Measurements from ENCODE around the gene SMARCC2.

The SMARCC2 gene

DNA sequence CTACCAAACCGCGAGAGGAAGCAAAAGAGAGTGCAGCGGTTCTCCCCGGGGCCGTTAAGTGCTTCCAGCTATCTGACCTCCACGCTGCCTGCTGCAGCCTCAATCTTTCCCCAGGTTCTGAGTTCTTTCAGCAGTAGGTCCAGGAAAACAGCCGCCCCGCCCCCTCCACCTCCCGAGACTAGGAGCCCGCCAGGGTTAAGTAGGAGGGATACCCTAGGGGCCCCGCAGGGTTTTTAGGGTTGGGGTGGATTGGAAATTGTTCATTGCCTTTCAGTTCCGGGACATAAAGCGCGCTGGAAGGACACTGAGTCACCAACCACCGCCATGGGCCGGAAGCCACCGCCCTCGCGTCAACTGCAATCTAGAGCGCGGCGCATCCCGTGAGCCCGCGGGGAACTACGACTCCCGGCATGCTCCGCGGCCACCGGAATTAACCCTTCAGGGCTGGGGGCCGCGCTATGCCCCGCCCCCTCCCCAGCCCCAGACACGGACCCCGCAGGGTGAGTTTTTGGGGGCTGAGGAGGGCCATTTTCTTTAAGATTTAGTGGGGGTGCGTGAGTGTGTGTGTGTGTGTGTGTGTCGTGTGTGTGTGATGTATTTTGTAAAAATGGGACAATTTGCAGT lies 37.0 kb downstream of the SMARCC2 start, which contains the start of gene MYL6B:
Gene MYL6B (plus strand): TSS at position 456 of the 624 bp plus-strand sequence. CDS start 1,332 bp downstream, outside the sequence.
- peak; percentile 89 for DNase-seq (ENCODE audit: low read depth)

DNA sequence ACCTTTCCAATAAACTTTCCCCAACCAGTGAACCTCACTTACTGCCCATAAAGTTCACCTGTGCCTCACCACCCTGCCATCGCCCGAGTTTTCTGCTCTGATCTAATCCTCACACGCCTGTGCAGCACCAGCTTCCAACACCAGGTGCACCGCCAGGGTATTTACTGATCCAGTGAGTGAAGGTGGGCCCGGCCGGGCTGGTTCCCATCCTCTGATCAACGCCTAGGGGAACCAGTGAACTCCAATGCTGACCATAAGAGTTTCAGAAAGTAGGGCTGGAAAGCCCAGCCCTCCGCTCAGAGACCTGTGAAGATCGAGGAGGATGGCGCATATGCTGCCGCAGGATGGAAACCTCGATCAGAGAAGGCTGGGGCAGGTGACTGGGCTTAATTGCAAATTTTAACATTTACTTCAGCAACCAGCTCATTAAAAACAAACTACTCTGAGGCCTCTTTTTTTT lies 37.6 kb downstream of the SMARCC2 start:
- DNase-seq (ENCODE audit: low read depth) = no peak

DNA sequence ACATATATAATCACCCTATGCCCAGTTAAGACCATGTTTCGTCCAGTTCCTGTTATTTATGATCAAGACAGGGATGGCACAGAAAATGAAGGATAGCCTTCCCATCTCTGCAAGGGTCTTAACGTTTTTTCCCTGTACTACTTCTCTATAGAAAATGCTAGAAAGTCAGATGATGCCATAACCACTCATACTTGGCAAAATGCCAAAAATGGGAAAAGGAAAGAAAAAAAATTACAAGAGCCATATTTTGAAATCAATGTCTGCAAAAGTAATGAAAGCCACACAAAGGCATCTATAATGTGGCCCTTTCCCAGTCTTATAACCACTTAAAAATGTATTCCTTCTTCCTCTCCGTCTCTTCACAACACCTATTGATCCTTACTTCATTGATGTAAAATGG lies 38.7 kb downstream of the SMARCC2 start:
- no peak for DNase-seq (ENCODE audit: low read depth)

DNA sequence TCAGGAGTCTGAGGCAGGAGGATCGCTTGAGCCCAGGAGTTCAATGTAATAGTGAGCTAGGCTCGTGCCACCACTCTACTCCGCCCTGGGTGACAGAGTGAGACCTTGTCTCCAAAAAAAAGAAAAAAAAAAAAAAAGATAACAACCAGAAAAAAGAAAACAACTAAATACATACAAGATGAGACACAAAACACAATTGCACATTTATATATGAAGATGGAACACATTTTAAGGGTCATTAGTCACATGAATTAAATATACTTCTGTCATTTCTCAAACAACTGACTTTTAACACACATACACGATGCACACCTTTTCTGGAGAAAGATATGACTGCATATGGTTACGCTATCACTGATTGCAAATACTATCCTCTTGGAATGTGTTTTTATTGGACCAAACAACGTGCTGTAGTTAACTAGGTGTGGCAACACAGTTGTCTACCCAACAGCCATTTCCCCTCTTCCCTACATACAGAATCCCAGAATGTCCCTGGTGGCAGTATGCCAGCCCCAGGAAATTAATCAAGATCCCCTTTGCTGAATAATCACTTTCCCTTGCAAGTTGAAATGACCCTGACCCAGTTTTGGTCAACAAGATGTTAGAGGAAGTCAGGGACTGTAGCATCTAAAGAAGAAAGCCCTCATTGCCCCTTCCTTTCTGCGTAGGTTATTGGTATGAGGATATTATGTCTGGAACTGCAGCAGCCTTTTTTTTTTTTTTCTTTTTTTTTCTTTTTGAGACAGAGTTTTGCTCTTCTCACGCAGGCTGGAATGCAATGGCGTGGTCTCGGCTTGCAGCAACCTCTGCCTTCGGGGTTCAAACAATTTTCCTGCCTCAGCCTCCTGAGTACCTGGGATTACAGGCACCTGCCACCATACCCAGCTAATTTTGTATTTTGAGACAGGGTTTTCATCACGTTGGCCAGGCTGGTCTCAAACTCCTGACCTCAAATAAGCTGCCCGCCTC lies 42.5 kb downstream of the SMARCC2 start:
- DNase-seq (ENCODE audit: low read depth) = no peak

DNA sequence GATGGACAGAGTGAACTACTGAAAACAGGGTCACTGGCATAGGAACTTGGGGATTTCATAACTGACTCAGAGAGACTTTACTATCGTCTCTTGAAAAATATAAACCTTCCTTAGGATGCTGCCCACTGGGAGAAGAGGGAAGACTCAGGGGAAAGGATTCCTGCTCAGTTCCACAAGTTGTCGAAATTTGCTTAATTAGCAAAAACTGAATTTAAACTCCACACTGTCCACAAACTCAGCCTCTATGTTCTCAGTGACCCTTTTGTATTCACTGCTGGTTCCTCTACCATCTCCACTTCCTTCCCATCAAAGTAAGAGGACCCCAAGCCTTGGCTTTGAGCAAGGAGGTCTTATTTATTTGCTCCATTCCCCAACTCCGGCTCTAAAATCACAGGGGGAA lies 44.1 kb downstream of the SMARCC2 start:
- DNase-seq (ENCODE audit: low read depth) = no peak

DNA sequence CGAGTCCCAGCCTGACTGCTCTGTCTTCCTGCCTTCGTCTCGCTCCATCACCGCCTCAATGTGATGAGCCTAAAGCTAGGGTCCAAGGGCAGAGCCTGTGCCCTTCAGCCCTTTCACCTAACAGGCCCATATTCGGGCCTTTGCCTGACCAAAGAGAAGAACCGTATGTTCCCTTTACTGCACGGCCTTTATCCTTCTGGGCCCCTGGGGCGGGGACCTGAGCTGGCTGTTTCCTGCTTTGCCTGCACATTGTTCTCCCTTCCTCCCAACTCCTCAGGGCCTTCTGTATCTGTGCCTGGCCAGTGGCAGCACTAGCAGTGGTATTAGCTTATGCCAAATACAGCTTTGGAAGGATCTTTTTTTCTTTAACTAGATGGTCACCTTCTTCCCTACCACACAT lies 45.4 kb downstream of the SMARCC2 start:
- DNase-seq (ENCODE audit: low read depth) = no peak

DNA sequence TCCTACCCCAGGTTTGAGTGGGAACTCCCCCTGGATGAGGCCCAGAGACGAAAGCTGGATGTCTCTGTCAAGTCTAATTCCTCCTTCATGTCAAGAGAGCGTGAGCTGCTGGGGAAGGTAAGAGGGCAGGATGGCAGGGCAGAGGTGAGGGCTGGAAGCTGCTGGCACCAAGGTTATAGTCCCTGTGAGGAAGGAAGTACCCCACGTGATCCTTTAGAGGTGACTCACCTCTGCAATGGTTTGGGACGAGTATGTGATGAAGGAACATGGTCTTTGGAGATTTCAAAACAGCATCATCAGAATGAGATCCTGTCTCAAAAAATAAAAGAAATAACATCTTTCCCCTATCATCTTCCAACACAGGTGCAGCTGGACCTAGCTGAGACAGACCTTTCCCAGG lies 46.1 kb downstream of the SMARCC2 start:
- DNase-seq (ENCODE audit: low read depth) = no peak

DNA sequence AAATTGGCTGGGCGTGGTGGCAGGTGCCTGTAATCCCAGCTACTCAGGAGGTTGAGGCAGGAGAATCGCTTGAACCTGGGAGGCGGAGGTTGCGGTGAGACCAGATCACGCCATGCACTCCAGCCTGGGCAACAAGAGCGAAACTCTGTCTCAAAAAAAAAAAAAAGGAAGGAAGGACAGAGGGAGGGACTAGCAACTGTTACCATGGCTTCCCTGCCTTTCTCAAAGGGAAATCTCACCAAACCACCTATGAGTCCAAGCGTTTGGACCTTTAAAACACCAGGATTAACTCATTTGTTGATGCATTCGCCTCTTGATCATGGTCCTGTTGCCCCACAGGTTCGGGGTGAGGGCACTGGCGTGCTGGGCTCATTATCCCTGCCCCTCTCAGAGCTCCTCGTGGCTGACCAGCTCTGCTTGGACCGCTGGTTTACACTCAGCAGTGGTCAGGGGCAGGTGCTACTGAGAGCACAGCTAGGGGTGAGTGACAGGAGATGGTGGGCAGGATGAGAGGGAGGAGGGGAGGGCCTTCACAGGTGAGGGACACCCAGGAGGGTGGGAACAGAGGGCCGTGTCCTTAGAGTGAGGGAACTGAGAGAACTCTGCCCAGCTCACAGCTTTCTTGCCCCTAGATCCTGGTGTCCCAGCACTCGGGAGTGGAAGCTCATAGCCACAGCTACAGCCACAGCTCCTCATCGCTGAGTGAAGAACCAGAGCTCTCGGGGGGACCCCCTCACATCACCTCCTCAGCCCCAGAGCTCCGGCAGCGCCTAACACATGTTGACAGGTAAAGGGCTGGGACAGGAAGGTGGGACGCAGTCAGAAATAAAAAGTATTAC lies 47.1 kb downstream of the SMARCC2 start:
- DNase-seq (ENCODE audit: low read depth) = no peak

DNA sequence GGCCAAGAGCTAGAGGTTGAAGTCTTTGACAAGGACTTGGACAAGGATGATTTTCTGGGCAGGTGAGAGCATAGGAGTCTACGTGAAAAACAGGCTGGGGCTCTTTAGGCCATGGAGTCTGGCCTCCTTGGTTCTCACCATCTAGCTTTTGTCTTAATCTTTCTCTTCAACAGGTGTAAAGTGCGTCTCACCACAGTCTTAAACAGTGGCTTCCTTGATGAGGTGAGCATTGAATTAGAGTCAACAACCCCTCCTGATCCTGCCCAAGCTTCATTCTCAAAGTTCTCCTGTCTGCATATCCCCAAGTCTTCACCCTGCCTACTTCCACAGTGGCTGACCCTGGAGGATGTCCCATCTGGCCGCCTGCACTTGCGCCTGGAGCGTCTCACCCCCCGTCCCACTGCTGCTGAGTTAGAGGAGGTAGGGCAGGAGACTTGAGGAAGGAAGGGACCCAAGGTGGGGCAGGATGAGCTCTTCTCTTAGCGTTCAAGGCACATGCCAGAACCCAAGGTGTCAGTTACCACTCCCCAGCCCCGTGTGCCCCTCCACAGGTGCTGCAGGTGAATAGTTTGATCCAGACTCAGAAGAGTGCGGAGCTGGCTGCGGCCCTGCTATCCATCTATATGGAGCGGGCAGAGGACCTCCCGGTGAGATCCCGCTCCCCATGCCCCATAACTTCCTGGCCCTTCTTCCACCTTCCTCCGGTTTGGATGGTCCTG lies 51.3 kb downstream of the SMARCC2 start:
- no peak for DNase-seq (ENCODE audit: low read depth)

DNA sequence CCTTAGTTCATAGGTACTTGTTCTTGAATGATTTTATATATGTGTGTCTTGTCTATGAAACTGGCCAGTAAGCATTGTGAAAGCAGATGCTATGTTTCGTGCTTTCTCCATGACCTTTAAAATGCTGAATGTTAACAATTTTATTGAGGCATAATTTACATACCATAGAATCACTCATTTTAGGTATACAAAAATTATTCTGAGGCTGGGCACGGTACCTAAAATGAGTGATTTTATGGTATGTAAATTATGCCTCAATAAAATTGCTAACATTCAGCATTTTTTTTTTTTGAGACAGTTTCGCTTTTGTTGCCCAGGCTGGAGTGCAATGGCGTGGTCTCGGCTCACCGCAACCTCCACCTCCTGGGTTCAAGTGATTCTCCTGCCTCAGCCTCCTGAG lies 54.4 kb downstream of the SMARCC2 start:
- DNase-seq (ENCODE audit: low read depth) = no peak

DNA sequence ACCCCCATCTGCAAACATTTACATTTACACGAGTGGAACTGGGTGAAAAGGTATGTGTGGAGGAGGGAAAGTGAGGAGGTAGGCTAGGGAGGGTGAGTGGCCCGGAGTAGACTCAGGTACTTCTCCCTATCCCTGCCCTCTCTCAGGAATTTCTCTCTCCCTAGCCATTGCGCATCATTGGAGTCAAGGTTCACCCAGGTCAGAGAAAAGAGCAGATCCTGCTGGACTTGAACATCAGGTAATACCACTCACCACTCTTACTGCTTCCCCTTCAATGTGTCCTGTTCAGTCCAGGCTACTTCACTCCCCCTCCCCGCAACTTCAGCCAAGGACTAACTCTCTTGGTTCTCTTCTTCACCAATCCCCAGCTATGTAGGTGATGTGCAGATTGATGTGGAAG lies 58.4 kb downstream of the SMARCC2 start:
- no peak for DNase-seq (ENCODE audit: low read depth)

DNA sequence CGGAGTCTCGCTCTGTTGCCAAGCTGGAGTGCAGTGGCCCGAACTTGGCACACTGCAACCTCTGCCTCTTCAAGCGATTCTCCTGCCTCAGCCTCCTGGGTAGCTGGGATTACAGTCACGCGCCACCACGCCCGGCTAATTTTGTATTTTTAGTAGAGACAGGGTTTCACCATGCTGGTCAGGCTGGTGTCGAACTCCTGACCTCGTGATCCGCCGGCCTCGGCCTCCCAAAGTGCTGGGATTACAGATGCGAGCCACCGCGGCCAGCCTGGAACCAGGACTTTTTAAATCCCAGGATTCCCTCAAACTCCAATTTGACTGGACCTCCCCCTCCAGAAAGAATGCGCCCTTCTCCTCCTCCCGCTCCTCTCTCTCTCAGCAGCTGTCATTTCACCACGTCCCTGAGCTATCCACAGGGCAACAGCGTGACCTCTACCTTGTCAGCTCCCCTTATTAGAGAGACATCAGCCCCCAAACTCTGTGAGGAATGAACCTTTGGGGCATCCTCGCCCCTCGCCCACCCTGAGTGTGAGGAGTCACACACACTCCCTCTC lies 59.3 kb downstream of the SMARCC2 start:
- no peak for DNase-seq (ENCODE audit: low read depth)

DNA sequence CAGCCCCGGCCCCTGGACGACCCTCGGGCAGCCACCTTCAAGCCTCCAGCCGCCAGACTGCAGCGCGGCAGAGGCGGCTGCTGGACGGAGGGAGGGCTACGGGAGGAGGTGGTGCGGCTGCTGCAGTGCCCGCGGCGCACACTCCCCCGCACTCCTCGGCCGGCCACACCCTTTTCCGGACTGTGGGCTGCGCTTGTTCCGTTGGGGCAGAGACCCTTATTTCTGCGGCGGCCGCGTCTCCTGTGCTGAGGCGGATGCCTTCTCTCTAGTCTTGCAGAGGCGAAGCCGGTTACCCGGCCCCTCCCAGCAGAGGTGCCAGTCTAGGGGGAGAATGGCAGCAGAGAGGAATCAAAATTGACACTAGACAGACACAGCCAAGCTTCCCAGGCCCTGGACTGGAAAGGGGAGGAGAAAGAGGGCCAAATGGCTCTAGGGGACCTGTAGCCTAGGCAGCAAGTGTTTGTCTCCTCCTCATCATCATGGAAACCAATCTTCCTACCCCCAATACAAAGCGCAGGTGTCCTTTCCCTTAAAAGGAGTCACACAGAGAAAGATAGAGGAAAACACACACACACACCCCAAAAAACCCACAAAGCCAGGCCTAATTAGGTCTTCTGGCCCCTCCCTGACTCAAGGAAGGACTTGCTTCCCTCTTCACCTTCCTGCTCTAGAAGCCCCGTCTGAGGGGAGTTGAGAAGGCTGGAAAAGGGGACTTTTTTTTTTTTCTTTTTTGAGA lies 59.9 kb downstream of the SMARCC2 start:
- DNase-seq (ENCODE audit: low read depth) = no peak

DNA sequence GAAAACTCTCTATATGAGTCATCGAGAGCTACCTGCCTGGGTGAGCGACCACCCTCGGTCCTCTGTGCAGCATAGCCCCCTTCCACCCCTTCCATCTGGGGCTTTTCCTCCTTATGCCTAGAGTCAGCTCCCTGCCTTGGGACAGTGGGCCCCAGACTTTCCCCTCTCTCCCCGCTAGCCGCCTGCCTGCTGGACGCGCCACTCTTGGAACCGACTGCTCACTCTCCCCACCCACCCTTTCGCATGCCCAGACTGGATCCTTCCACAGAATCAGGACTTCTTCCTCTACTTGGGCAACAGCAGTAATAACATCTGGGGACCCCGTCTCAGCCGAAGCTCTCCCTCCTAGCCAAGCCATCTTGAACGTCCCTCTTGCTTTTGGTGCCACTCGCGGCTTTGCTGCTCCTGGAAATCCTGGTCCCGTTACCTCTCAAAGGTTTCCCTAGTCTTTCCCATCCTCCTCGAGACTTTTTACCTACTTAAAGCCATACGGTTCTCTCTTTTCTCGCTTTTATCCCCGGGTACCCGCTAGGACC lies 60.5 kb downstream of the SMARCC2 start:
- DNase-seq (ENCODE audit: low read depth) = no peak

DNA sequence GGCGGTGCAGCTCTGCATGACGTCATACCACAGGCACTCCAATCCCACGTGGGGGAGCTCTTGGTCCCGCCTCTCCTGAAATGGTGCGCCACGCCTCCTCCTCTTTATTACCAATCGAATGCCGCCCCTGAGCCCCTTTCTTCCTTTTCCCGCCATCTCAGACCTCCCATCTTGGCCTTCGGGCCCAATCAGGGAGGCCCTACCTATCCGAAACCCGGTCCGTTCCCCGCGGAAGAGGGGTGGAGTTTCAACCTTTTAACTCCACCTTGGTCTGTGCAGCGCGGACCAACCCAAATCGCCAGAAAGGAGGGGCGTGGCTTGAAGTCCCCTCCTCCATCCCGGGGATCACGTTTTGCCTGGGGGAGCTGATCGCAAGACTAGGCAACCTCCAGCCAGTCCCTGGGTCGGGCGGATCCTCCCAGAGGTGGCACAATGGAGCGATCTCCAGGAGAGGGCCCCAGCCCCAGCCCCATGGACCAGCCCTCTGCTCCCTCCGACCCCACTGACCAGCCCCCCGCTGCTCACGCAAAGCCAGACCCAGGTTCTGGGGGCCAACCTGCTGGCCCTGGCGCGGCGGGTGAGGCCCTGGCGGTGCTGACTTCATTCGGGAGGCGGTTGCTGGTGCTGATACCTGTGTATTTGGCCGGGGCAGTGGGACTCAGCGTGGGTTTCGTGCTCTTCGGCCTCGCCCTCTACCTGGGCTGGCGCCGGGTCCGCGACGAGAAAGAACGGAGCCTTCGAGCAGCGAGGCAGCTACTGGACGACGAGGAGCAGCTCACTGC lies 61.2 kb downstream of the SMARCC2 start, which contains the start of gene ESYT1:
Gene ESYT1 (plus strand): TSS at position 380 of the 782 bp plus-strand sequence. CDS start 53 bp downstream, at position 433.
- peak; percentile 100 for DNase-seq (ENCODE audit: low read depth)

DNA sequence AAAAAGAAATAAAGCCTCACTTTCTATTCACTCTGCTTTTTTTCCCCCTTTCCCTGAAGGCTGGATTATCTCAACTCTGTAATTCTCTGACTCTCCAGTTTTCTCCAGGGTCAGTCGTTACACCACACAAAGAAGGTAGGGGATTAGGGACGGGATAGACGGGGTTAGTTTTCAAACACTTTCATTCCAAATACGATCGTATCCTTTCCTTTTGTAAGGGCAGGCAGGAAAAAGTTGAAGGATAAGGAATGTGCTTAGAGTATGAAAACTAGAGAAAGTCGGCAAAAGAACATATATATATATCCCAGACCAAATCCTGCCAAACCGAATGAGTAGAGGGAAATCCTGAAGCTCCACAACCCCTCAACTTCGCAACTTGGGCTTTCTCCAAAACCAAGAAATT lies 61.8 kb downstream of the SMARCC2 start:
- no peak for DNase-seq (ENCODE audit: low read depth)

DNA sequence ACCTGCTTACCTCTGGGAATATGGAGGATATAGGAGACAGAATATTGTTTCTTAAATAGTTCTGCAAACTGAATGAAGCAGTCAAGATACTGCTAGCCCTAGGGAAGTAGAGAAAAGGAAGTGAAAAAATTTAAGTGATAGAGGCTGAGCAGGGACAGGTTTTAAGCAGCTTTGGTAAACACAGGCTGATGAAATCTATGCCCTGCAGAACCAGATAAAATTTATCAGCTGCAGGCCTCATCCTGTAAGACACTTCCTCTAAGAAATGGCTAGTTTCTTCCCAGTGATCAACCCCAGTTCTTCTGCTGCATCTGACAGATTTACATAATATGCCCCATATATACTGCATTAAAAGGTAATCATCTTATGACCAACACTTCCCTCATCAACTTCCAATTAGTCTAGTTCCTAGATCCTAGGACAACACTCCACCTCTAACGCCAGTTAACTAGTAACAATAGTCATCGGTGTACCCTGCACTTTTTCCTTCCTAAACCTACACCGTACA lies 62.5 kb downstream of the SMARCC2 start:
- no peak for DNase-seq (ENCODE audit: low read depth)

DNA sequence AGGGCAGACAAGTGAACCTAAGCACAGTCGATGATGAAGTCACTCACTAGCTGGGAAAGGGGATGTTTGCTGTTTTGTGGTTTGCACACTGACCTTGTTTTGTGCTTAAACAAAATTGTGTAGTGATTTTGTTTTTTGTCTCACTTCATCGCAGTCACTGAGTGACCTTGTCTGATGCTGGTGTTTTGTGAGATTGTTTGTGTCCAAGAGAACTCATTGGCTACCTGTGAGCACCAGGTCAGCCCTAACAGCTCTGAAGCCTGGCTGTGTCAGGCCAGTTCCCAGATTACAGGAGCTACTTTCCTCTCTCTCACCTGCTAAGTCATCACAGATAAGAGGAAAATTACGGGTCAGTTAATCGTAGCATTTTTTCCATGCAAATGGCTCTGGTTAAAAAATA lies 65.2 kb downstream of the SMARCC2 start:
- no peak for DNase-seq (ENCODE audit: low read depth)

DNA sequence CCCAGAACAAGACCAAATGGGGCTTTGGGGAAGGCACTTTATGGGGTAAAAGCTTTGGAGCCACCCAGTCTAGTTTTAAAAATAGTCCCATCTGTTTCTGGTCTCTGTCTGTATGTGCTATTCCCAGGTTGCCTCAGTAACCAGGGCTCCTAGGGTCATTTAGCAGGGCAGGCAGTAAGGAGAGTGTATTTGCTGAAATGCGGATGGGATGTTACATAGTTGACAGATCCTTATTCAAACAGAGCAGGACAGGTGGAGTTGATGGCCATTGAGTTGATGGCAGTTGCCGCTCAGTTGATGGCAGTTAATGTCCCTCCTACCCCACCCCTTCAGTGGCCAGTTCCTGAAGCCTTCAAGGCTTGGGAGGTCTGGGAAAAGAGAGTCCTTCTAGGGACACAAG lies 66.6 kb downstream of the SMARCC2 start:
- DNase-seq (ENCODE audit: low read depth) = no peak

All from stromal cell of bone marrow (primary cell).